Stimulated activated CD4-positive, alpha-beta T cell treated with anti-CD3 and anti-CD28 coated beads, Interleukin-12 subunit alpha, Interleukin-12 subunit beta, amount 100 ng/mL, for 24 hours (primary cell): Measurements from ENCODE around the gene PRR5L.

ENCODE experiments used
- DNase-seq, 2 experiments: peaks; one replicate each; pipeline ENCODE4 v3.0.0-alpha.2; 2020; ENCODE audit warnings: low read depth in 2 of 2

PRR5L gene

DNA sequence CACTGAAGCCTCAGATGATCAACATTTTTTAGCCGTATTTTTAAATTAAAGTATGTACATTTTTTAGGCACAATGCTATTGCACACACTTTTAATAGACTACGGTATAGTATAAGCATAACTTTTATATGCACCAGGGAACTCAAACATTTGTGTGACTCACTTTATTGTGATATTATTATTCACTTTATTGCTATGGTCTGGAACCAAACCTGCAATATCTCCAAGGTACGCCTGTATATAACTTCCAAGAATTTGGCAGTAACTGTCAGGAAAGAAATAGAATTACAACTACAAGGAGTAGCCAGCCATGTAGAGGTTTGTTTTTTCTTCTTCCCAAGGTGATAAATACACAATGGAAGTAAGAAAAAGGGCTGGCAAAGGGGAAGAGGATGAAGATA, 62.3 kb downstream of the PRR5L start:
- DNase-seq: no peak

DNA sequence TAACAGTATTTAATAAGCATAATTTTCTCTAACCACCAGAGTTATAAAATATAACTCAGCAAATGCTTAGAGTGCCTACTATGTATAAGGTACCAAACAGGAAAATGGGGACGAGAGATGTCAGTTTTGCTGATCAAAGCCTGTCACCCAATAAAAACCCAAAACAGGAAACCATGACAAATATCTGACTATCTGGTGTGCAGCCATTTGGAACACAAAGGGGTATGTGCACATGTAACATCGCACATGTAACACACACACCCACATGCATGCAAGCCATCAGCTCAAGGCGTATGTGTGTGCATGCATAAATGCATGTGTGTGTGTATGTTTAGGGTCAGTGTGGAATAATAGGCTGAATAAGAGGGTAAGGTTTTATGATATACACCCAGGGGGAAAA, 64.2 kb downstream of the PRR5L start:
- DNase-seq: no peak

DNA sequence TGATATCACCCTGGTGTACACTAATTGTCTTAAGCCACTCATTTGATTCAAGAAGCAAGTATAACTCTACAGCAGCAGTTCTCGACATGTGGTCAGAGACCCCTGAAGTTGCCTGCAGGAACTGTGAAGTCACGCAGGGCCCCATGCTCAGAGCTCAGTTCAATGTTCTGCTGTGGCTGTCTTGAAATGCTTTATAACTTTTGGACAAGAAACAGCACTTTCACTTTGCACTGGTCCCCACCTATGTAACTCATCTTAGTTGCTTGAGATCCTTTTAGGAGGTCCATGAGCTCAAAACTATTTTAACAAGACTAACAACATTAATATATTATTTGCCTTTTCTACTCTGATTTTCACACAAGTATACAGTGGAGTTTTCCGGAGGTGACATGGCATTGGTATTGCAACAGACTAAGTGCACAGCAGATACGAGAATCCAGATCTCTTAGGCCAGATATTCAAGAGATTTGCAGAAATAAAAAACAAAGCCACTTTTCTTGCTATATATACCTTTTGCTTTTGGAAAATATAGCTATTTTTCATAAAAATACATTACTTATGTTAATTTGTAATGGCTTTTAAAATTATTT, 64.8 kb downstream of the PRR5L start:
- DNase-seq: no peak

DNA sequence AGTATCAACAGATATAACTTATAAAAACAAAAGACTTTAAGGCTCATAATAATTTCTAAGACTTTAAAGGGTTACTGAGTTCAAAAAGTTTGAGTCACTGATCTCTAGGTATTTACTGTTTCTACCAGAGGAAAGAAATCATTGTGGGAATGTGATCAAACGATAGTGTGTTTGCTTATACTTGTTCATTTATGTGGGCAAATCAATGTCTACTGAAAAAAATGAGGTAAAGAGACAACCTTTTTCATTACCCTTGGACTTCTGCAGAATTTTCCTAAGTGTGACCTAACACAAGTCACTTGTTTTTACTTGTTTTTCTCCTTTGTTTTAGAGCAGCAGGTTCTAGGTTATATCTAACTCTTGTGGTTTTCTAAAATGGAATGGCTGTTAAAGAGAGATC, 65.4 kb downstream of the PRR5L start:
- no peak for DNase-seq

DNA sequence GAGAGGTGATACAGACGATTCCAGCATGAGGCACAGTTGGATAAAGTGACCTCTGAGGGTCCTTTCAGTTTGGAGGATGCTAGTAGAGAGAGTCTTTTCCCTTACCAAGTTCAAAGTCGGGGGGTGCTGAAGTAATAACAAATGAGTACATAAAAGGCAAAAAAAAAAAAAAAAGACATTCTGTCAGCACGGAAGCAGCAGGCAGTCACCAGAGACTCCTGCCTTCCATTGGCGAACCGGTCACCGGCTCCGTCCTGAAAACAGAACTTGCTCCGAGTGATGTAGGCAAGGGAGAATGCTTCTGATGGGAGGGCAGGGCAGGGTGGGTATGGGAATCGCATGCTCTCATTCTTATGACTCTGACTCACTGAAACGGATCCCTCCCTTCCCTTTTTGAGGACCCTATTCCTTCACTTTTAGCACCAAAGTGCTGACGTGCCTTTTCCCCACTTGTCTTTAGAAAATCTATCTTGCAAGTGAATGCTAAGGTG, 65.9 kb downstream of the PRR5L start:
- no peak for DNase-seq

DNA sequence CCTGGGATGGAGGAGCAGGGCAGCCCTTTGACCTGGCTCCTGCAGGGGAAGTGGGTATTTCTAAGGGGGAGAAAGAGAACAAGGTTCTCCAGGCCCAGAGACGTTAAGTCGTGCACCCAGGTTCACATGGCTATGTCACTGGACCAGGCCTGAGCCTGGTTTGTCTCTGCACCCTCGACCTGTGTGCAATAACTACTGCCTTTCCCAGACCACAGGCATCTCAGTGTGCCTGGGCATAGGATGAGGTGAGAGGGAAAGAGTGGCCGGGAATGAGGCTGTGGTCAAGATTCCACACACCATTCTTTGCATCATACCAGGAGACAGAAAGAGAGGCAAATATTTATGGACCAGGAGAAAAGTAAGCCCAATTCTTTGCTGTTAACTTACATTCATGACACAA, 66.8 kb downstream of the PRR5L start:
- DNase-seq: no peak

DNA sequence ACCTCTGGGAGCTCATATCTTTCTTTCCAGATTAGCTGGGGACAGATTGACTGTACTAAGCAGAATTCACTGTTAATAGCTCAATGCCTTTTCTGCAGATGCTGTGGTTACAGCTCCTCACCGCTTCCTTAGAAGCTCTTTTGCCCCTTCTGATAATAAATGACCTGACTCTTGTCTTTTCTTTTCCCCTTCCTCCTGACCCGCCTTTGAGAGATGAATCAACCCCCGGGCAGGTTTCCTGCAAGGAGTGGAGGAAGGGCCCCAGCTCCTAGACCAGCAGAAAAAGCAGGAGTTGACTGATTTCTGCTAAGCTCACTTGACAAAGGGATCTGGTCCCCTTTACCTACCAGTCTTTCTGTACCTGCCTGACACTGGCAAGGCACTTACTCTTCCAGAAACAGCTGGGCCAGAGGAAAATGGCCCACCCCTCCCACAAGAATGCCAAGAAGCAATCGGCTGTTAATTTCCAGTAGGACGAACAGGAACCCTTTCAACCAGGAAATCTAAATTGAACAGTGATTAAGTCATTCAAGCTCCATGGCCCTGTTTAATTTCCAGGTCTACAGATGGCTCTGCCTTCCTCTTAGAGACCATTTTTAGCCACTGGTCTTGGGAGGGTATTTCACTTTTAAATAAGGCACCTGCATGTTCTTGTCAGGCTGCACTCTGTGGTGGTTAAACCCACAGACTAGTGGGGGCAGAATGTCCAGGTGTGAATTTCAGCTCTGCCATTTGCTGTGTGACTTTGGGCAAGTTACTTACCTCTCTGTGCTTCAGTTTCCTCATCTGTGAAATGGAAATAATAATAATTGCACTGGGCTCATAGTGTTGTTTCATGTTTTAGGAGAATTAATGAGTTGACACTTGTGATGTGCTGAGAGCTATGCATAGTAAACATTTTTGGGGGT, 67.5 kb downstream of the PRR5L start:
- DNase-seq: no peak

DNA sequence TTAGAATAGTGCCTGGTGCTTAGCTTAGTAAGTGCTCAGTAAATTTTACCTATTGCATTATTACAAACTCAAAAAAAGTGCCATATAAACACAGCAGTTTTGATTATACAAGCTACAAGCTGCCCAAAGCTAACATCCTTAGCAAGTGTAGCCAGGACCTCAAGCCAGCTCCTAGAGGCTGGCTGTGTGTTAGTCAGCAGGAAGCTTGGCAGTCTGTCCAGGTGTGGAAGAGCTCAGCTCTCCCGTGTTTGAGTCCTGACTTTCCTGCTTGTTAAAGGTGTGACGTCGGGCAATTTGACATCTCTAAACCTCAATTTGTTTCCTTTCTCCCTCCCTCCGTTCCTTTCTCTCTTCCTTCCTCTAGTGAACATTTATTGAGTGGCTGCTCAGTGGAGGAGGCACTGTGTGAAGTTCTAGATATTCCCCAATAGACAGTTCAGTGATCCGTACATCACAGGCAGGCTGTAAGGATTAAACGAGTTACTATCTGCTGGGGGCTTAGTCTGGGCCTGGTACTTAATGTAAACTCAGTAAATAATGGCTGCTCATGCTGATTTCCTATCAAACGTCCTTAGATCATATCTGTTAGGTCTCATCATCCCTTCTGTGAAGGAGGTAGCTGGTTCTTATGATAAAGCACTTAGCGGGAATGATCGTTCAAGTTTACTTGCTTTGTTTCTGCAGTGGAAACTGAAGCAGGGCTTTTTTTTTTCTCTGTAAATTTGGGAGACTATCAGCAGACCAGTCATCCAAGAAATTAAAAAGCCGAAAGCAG, 68.7 kb downstream of the PRR5L start:
- DNase-seq: no peak

DNA sequence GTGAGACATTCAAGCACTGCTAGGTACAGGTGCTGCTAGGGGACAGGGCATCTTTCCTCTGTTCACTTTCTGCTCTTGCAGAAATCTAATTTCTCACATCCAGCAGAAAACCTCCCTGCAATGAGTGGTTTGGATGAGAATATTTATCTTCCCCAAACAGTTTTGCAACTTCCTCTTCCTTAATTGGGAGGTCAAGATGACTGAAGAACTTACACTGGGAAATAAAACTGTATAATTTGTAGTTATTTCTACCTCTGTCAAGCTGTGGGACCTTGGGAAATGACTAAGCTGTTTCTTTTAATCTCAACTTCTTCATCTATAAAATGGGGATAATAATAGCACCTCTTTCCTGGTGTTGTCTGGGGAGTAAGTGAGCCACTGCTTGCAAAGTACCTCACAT, 69.8 kb downstream of the PRR5L start:
- DNase-seq: no peak

DNA sequence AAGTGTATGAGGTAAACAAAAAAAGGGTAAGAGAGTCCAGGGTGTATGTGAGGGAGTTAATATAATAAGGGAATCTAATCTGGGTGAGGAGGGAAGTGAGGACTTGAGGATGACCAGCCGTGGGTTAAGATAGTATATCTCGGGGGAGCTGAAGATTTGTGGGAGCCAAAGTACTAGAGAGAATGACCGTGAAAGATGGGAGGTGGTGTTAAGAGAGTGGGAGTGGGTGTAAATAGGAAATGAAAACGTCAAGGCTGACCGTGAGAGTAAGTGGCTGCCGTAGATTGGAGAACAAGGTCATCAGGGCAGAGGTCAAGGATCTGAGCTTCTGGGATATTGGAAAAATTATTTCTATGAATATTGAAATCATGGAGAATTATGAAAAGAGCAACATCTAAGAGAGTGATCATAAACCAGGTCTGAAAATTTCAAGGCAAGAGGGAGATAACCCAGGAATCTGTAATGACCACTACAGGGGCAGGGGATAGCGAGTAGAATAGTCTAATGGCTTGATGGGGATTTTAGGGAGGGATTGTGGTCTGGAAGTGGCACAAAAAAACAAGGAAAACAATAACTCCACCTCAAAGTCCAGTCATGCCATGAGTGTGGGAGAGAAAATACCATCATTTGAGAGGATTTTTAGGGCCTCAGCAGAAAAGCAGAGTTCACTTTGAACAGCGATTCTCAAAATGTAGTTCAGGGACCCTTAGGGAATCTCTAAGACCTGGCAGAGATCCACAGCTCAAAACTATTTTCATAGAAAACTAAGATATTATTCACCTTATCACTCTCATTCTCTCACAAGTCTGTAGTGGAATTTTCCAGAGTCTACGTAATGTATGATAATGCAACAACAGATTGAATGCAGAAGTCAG, 72.0 kb downstream of the PRR5L start:
- DNase-seq: no peak

DNA sequence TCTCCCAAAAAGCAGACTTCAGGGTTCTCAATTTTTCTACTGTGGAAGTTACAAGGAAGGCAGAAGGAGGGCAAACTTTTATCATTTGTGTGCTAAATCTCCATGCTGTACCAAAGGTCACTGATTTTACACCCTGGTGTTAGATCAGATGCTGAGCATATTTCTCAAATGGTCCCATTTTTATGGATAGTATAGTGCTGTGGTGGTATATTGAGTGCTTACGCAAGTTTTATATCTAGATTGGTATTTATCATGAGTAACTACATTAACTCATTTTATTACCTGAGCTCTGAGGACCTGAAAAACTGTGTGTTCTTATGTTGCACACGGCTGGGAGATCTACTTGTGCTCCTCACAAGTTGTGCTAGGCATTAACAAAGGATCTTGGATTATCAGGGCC, 75.1 kb downstream of the PRR5L start:
- no peak for DNase-seq

DNA sequence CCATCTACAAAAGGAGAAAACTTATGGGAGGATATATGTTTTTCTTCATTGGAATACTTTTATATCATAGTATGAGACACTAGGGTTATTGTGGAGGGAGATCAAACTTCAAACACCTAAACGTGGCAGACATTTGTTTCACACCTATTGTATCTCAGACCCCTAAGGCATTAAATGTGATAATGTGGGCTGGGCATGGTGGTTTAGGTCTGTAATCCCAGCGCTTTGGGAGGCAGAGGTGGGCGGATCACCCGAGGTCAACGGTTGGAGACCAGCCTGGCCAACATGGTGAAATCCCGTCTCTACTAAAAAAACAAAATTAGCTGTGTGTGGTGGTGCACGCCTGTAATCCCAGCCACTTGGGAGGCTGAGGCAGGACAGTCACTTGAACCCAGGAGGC, 75.5 kb downstream of the PRR5L start:
- no peak for DNase-seq

DNA sequence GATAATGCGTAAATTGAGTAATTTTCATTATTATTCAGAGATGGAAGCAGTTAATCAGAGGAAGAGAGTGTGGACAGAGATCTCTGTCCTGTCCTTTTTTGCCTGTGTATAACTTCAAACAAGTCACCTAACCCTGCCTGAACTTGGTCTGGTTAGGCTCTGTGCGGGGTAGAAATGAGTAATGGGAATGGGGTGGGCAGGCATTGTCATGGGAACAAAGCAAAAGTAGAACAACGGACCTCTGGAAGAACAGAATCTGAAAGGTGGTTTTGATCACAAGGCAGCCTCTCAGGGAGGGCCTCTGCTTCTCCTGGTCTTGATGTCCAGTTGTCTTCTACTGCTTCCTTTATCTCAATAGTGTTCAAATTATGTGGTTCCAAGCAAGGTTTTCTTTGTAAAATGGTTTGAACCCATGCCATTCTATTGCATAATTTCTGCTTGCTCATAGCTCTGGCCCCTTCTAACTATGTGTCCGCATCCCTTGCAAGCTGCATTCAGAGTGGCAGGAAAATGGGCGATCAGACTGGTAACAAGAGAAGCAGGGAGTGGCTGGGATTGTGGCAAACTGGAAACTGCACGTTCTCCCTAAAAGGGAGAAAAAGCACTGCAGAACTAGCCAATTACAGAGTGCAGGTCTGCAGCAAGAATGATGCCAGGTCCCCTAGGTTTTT, 76.1 kb downstream of the PRR5L start:
- no peak for DNase-seq

DNA sequence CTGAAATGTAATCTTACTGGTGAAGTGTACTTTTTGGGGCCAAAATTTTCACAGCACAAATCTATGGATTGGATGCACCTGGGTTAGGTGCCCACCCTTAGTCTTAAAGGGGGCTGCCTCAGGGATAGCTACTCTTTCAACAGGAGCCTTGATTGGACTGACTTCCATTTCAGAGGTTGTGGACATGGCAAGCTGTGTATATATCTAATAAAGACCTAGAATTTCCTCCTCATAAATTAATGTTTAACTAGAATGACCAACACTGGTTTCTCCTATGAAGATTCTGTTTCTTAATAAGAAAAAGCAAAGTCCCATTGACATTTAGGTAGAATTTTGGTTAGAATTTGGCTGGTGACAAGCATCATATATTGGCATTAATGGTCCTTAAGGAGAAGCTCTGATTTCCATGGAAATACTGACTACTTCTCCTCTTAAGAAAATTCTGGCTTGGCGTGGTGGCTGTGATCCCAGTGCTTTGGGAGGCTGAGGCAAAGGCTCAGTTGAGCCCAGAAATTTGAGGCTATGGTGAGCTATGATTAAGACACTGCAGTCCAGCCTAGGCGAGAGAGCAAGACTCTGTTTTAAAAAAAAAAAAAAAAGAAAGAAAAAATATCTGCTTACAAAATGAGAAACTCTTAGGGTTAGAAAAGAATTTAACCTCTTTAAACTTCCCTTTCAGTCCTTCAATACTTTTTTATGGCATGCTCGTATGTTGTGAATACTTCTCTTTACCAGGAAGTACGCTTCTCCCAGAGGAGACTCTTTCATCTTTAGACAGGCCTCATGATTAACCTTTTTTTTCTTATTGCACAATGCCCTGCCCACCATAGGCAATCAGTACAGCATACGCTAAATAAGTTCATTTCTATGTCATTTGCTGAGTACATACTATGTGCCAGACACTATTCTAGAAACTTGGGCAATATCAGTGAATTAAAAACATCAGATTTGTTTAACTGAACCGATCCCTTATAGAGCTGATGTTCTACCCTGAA, 77.2 kb downstream of the PRR5L start:
- DNase-seq: no peak

DNA sequence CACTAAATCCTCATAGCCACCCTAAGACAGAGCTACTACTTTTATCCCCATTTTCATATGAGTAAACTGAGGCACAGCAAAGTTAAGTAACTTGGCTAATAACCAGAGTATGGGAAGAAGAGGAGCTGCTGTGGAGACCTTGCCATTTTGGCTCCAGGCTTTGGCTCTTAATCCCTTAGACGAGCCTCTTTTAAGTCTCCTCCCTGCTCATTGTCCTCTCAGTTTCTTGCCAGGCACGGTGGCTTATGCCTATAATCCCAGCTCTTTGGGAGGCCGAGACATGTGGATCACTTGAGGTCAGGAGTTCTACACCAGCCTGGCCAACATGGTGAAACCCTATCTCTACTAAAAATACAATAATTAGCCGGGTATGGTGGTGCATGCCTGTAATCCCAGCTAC, 78.6 kb downstream of the PRR5L start:
- no peak for DNase-seq

DNA sequence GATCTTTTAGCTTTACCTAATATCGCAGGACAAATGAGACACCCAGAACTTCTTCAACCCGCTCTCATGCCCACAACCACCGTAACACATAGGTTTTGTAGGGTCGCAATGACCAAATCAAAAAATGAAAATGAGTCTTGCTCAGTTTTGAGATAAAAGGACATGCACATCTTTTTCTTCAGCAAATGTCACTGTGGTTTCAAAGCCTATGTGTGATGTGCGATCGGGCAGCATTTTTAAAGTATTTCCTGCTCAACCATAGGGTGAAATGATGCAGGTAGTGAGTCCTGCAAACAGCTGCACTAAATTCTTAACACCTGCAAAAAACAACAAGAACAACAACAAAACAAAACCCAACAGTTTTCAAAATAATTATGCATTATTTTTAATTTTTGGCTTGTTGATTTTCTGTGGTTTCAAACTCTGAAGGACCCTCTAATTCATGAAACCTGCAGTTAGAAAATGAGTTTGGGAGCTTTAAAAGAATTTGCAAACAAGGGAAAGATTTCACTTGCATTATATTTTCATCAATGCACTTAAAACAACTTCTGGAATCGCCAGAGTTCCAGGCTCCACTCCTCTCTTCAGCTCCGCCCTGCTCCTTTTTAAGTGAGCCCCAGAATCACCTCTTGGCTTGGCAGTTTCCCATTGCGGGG, 79.4 kb downstream of the PRR5L start:
- no peak for DNase-seq

DNA sequence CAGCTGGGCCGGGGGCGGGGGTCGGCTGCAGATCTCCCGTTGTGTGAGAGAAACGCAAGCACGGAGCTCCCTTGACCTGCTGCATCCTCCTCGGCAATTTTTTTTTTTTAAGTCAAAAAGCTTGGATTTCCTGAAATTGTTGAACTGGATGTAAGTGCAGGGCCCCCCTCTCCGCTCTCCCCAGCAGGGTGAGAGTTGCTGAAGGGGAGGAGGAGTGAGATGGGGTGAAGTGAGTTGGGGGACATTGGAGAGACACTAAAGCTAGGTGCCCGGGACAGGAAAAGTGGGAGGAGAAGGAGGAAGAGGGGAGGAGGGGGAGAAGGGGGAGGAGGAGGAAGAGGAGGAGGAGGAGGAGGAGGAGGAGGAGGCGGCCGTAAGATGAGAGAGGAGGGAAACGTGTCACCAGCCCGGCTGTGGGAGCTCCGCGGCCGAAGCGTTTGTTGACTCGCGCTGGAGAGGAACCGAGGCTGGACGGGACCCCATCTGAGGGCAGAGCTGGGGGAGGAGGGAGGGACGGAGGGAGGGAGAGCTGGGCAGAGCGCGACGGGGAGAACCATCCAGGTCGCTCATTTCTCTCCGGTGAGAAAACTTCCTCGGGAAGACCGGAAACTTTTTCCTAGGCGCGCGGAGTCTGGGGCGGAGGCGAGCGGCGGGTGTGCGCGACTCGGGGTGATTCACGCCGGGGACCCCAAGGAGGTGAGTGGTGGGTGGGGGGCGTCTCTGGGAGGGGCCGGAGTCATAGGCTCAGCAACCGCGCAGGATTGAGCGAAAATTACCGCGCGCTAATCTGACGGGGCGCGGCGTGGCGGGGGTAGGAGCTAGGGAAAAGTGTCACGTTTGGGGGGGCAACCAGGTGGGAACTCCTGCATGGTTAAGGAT, 80.2 kb downstream of the PRR5L start:
- no peak for DNase-seq
